Femur (tissue), 1 donor: ENCODE data around the gene RGS7.
A peak's percentile ranks its signal among the peaks of the same experiment; 100 is the strongest.

Source experiments
- DNase-seq: peaks from one replicate; pipeline ENCODE4 v3.0.0-alpha.2; 2017

RGS7 gene

DNA sequence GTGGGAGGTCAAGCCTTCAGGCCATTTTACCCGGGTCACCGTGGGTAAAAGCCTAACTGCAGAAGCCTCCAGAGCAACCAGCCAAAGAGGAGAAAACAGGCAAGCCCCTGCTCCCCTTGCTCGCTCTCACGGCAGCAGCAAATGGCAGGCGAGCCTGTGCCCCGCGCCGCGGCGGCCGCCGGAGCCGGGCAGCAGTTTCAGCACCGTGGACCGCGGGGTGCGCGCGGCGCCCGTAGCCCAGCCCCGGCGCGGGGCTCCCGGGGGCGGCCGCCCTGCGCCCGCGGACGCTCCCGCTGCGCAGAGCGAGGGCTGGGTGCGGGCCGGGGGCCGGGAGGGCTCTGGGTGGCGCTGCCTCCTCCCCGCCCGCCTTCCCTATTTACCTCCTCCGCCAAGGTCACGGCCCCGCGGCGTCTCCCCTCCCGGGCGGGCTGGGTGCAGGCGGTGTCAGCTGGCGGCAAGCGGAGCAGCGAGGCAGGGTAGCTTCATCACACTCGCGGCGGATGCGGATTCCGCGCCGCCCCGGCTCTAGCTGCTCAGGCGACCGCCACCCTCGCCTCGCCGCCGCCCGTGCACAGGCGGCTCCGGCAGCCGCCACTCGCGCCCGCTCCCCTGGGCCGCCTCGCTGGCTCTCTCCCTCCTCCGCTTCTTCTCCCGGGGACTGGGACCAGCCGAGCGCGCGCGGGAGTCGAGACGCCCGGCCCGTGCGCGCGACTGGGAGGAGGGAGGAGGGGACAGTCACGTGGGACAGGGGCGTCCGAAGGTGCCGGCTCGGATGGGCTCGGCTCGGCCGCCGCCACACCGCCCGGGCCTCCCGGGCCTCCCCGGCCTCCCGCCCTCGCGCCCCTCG lies at the start of gene RGS7:
Gene RGS7, minus strand, starts transcription at position 687 of the 847 bp plus-strand sequence.
- peak; percentile 70 for DNase-seq

DNA sequence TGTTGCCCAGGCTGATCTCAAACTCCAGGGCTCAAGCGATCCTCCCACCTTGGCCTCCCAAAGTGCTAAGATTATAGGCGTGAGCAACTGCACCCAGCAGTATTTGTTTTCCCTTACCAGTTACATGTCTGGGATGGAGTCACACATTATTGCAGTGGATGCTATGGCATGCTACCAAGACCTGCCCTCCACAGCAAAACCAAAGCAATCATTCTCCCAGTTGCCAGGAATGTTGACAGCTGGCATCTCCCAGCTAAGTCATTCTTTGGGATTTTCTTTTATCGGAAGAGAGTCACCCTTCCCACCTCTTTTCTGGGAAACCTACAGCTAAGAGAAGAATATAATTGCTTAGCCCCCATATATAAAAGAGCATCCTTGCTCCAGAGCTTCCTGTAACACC lies 49.4 kb upstream of the RGS7 start:
- no peak for DNase-seq

DNA sequence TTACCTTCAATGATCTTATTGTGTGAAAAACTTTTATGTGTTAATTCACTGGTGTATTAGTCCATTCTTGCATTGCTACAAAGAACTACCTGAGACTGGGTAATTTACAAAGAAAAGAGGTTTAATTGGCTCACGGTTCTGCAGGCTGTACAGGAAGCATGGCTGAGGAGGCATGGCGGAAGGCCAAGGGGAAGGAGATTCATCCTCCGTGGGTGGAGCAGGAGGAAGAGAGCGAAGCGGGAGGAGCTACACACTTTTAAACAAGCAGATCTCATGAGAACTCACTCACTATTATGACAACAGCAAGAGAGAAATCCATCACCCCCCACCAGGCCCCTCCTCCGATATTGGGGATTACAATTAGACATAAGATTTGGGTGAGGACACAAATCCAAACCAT lies 44.2 kb upstream of the RGS7 start:
- DNase-seq = no peak

DNA sequence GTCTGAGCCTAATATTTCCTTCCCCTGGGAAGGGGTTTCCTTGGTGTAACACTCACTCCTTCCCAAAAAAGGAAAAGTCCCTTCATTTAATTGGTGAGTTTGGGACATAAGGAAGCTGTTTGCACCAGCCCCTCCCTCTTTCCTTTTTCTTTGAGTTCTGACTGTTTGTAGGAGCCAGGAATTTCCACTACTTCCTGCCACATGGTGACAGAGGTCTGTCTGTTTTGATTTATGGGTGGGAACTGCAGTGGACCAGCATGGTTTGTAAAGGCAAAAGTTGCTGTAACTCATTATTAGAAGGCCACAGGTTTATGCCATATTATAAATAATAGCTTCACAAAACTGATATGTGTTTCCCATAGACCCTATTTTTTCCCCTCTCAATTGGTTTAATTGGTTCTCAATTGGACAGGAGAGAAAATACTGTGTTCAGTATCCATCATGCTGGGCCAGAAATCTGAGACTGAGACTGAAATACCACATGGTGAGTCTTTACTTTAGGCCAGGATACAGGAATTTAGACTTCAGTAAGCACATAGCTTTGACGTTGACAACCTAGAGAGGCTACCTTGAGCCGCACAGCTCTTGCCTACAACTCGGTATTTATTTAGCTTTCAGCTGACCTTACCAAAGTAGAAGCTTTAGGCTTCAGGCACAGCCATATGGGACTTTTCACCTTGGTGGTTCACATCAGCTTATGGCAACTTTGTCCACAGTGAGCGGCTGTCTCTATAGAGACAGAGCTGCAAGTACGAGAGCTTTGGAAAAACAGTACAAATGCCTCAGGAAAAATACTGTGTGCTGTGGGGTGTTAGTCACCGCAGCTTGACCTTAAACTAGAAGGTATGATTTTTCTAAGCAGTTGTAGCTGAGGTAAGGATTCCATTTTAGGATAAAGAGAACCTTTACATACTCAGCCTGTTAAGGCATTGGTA lies 40.0 kb upstream of the RGS7 start:
- no peak for DNase-seq

DNA sequence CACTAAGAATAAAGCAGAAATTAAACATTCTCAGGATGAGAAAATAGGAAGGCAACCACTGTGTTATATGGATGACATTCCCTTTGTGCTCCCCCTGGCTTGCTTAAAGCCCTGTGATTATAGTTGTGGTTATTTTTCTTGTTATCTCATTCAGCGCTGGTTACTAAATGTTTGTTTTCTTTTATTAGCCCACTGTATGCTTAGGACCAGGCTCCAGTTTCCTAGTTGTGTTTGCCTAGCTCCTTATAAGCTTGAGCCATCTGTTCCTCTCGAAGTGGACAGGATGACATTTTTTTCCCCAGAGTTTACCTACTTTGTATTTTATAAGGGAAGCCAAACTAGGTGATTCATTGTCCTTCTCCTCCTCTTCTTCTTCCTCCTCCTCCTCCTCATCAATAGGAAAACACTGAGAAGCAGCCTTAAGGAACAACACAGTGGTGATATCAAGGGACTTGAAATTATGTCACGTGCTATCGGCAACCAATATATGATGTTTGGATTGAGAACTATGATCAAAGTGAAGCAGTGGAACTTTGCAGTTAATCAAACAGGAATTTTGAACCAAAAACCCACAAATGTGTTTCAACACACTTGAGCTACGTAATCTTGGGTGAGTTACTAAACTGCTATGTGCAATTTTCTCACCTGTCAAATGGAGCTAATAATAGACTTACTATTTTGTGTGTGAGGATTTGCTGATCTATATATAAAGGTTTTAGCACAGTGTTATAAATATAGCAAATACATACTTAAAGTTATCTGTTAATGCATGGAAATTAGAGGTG lies 35.1 kb upstream of the RGS7 start:
- DNase-seq = no peak

DNA sequence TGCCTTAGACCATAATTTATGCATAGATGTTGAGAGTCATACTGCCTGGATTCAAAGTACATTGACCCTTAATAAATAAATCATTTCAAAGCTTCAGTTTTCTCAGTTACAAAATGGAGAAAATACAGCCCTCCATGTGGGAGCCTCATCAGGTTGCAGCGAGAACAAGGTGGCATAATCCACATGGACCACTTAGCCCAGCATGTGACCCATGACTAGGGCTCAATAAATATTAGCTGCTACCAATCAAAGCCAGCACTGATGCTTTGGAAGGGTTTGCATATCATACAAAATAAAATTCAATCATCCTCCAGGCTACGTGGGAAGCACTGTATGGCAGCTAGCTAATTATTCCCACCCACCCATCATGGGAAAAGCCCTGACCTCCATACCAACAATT lies 33.5 kb upstream of the RGS7 start:
- no peak for DNase-seq

DNA sequence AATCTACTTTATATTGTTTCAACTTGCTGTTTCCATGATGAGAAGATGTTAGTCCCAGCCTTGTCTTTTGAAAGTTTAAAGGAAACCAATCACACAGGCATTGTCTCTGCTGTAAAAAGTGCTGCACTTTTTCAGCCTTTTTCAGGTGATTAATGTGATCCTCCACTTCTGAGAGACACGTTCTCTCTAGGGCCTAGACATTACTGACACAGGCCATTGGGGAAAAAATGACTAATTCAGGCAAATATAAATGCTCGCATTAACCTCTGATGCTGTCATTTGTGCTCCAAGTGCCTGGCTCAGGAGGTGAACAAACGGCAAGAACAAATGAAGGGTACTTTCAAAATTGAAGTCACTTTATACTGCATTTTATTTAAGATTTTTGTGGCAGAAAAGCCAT lies 32.4 kb upstream of the RGS7 start:
- DNase-seq = no peak

DNA sequence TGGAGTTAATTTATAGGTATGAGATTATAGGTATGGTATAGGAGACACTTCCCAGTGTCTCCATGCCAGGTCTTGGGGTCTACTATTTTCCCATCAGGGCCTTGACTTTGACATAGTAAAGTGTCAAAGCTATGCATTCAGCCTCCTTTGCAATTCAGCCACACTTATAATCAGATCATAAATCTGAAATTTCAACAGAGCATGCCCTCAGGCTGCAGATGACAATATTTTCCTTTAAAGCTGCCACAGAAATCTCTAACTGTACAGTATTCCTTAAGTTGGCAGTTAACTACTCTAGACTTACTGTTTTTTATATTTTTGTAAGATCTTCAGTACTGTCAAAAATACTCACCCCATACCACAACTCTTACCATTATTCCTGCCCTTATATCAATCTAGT lies 30.2 kb upstream of the RGS7 start:
- no peak for DNase-seq

GRCh38 chr1:241376701-241377100 lies 19.7 kb upstream of the RGS7 start:
- DNase-seq = no peak

DNA sequence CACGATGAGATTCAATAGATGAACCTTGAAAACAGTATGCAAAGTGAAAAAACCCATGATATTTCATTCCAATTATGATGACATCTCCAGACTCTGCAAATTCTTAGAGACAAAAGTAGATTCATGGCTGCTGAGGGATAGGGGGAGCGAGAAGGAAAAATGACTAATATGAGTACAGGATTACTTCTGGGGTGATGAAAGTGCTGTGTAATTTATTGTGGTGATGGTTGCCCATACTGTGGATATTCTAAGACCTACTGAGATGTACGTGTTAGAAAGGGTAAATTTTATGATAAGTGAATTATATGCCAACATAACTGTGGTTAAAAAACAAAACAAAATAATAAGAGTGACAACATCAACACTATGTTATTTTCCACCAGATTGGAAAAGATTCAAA lies 18.9 kb upstream of the RGS7 start:
- DNase-seq = no peak

DNA sequence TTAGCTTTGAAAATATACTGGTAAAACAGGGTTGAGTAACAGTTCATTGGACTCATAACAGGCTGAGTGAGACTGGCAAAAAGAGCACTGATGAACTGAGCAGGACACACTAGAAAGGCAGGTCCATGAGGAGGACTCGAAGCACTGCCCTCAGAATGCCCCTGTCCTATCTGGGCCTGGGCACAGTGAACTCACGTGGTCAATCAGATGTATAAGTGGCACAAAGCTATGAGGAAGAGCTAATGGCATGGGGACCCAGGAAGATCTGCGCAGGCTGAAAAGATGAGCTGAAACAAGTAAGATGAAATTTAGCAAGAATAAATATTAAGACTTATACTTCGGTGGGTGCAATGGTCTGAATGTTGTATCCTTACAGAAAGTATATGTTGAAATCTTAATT lies 9.2 kb upstream of the RGS7 start:
- DNase-seq = no peak

GRCh38 chr1:241362350-241362749 lies 5.3 kb upstream of the RGS7 start:
- no peak for DNase-seq

DNA sequence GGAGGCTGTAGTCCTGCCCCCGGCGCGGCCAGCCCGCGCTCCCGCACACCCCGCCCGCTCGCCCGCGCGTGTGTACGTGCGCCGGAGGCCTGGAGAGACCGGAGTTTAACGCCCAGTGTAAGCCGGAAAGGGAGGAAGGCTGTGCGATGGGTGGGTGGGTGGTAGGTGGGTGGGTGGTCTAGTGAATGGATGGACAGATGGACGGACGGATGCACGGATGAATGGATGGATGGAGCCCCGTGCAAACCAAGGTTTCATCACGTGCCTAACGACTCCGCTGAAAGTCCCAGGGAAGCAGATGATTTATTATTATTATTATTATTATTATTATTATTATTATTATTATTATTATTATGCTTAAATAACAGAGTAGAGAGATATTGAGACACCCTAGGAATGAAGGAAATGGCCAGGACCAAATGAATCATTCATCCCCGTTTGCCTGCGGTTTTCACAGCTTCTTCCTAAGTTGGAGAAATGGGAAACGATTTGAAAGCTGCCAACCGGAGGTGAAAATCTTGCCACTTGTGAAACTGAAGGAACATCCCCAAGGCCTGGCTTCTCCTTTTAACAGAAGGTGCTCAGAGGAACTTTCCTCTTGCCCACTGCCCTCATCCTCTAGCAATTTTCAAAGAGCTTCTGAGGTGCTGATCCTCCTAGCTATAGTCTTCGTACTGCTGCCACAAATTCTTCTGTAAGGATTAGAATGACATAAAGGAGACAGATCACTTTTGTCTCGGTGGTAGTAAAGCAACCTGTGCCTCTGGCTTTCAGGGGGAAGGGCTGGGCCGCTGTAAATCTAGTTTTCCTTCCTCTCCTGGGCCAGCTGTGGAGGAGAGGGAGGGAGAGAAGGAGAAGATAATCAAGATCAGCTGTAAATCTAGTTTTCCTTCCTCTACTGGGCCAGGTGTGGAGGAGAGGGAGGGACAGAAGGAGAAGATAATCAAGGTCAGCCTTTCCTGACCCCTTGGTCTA lies 648 bp upstream of the RGS7 start:
- no peak for DNase-seq

GRCh38 chr1:241356187-241356518 lies 852 bp downstream of the RGS7 start:
- no peak for DNase-seq

DNA sequence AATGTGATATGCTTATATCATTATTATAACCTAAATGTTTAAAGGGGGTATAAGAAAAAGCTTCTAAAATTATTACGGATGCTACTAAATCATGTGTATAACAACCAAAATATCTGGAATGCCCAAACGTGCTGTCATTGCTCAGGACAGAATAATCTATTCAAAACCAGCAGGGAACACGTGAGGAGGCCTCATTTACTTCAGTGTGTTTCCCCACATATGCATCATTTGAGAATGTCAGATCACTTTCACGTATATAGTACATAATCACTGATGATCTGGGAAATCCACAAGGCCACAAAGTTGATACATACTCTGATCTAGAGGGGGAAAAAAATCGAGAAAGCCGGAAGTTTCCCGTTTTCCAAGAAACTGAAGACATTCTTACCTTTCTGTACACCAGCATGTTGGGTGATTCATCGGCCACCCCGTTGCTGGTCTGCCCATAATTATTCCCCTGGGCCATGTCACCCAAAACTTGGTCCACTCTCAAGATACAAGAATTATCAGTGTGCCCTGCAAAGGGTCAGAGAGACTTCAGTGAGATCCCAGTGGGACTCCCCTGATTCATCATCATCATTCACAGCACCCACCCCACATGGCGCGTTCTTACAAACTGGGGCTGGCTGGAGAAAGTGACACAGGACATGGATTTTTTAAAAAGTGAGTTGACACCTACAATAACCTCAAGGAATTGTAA lies 1.5 kb downstream of the RGS7 start:
- DNase-seq = no peak

- DNase-seq = no peak
These were observed 4.6 kb downstream of the RGS7 start for GRCh38 chr1:241352401-241352800.

DNA sequence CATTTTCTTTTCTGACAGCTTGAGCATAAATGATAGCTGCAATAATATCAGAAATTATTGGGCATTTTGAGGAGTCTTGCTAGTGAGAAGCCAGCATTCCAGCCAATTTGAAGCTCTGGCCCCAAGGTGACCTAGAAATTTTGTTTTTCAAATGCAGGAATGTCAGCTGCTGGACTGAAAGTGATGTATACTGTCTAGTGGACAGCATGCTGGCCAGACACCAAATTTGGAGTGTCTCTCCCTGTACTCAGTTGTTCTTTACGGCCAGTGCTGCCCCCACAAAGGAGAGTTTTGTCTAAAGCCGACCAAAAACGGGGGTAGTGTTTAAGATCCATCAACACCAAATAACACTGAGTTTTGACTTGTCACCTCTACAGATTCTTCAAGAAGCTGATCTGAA lies 5.2 kb downstream of the RGS7 start:
- DNase-seq = no peak

GRCh38 chr1:241343956-241344355 lies 13.0 kb downstream of the RGS7 start:
- no peak for DNase-seq

GRCh38 chr1:241336335-241336734 lies 20.7 kb downstream of the RGS7 start:
- DNase-seq = no peak

DNA sequence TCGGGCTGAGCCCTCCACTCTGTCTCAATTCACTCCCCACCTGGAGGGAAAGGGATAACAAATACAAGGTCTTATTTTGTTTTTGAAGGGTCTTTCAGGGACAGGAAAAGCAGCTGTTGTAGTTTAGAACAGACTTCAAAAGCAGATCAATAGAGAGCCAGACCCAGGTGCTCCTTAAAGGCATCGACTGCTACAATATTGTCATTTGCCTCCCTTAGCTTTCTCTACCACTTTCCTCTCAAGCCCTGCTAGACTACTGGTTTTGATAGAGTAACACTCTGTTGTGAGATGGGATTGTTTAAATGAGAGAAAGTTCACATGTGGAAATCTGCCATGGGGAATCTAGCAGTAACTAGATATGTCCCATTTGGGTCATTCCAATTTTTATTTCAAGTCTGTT lies 24.0 kb downstream of the RGS7 start:
- no peak for DNase-seq

- DNase-seq = no peak
These were observed 25.0 kb downstream of the RGS7 start for GRCh38 chr1:241332037-241332409.
